Loucy (cell line): ENCODE data around the gene CASP10.

Experiments
- H2AFZ ChIP-seq: fragments of 200-600 bp; sonication (generic); 2 replicates; pipeline ENCODE4 v1.6.0; 2016; ENCODE audit warnings: antibody characterized with exemption, mild to moderate bottlenecking, low read length, moderate library complexity
- H3F3A ChIP-seq: fragments of 200-600 bp; 2 replicates; pipeline ENCODE4 v1.6.0; 2016; ENCODE audit warnings: antibody characterized with exemption, low read depth, mild to moderate bottlenecking
- H3K27me3 ChIP-seq: fragments of 200-600 bp; sonication (generic); 2 replicates; pipeline ENCODE4 v1.6.1; 2014; ENCODE audit warnings: low read length, mild to moderate bottlenecking; ENCODE audit not compliant: insufficient read depth, poor library complexity, severe bottlenecking
- H3K36me3 ChIP-seq: fragments of 200-600 bp; sonication (generic); 2 replicates; pipeline ENCODE4 v1.6.1; 2016; ENCODE audit warnings: low read length; ENCODE audit not compliant: insufficient read depth
- H3K4me1 ChIP-seq: fragments of 200-600 bp; sonication (generic); 2 replicates; pipeline ENCODE4 v1.5.1; 2014; ENCODE audit warnings: low read length, mild to moderate bottlenecking; ENCODE audit not compliant: insufficient read depth, poor library complexity, severe bottlenecking
- H3K4me2 ChIP-seq: fragments of 200-600 bp; sonication (generic); 2 replicates; pipeline ENCODE4 v1.6.0; 2014; ENCODE audit warnings: antibody characterized with exemption, low read length, low read depth, mild to moderate bottlenecking; ENCODE audit not compliant: poor library complexity, severe bottlenecking
- H3K4me3 ChIP-seq: fragments of 200-600 bp; sonication (generic); 2 replicates; pipeline ENCODE4 v1.5.1; 2014; ENCODE audit warnings: low read length, mild to moderate bottlenecking, mixed read lengths; ENCODE audit not compliant: poor library complexity, severe bottlenecking
- H3K79me2 ChIP-seq: fragments of 200-600 bp; sonication (generic); 2 replicates; pipeline ENCODE4 v1.6.1; 2014; ENCODE audit warnings: low read length; ENCODE audit not compliant: insufficient read depth
- H3K9ac ChIP-seq: fragments of 200-600 bp; sonication (generic); 2 replicates; pipeline ENCODE4 v1.6.0; 2014; ENCODE audit warnings: mild to moderate bottlenecking, low read depth, low read length, moderate library complexity; ENCODE audit not compliant: poor library complexity, severe bottlenecking
- H3K9me2 ChIP-seq: fragments of 200-600 bp; sonication (generic); replicated peaks from 2 replicates; pipeline ENCODE4 v1.6.1; 2016; ENCODE audit warnings: low read depth, low read length, mixed read lengths
- H3K9me3 ChIP-seq: fragments of 200-600 bp; sonication (generic); 2 replicates; pipeline ENCODE4 v1.6.1; 2014; ENCODE audit warnings: mild to moderate bottlenecking, antibody characterized with exemption, low read length, low read depth; ENCODE audit not compliant: insufficient read depth
- H4K20me1 ChIP-seq: fragments of 200-600 bp; sonication (generic); 2 replicates; pipeline ENCODE4 v1.6.0; 2014; ENCODE audit warnings: antibody characterized with exemption, low read length, mild to moderate bottlenecking; ENCODE audit not compliant: insufficient read depth, poor library complexity, severe bottlenecking
- EZH2phosphoT487 ChIP-seq: fragments of 200-600 bp; IDR thresholded peaks from 2 replicates; pipeline ENCODE4 v1.6.1; 2018; ENCODE audit warnings: antibody characterized with exemption, mild to moderate bottlenecking, moderate library complexity, borderline replicate concordance
- TF ChIP-seq, protein P1 (sequence below): fragments of 200-600 bp; sonication (generic); conservative IDR thresholded peaks from 2 replicates; pipeline ENCODE4 v1.5.1; 2014; ENCODE audit warnings: mild to moderate bottlenecking, antibody characterized with exemption, low read length

Gene CASP10, protein sequence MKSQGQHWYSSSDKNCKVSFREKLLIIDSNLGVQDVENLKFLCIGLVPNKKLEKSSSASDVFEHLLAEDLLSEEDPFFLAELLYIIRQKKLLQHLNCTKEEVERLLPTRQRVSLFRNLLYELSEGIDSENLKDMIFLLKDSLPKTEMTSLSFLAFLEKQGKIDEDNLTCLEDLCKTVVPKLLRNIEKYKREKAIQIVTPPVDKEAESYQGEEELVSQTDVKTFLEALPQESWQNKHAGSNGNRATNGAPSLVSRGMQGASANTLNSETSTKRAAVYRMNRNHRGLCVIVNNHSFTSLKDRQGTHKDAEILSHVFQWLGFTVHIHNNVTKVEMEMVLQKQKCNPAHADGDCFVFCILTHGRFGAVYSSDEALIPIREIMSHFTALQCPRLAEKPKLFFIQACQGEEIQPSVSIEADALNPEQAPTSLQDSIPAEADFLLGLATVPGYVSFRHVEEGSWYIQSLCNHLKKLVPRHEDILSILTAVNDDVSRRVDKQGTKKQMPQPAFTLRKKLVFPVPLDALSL

DNA sequence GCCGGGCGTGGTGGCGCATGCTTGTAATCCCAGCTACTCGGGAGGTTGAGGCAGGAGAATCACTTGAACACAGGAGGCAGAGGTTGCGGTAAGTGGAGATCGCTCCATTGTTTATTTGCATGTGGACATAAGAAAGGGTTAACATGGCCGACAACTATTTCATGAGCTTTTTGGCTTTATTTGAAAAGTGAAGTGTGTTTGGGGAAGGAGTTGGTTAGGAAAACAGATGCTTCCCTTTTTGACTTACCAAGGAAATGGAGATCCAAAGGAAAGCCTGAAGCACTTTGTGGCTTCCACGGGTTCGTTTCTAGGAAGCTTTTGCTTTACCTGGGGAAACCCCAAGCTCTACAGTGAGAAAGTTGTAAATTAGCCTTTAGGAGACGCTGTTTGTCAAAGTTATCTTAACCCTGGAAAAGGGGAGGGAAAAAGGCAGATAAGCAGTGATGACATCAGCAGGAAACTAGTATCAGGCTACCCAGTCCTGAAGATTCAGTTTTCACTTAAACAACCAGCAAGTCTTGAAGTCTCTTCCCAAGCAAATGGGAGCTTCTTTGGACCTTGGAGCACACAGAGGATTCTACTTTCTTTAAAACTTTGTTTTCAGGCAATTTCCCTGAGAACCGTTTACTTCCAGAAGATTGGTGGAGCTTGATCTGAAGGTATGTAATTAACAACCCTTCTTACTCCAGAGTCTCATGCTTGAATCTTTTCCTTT is at the start of gene CASP10:
Gene CASP10 (plus strand): TSS at position 492 of the 715 bp plus-strand sequence. CDS start 2,637 bp downstream, outside the sequence.
- peak within 1 kb of the TSS; percentile 91 for H3K9ac ChIP-seq
- TF ChIP-seq, protein P1, sequence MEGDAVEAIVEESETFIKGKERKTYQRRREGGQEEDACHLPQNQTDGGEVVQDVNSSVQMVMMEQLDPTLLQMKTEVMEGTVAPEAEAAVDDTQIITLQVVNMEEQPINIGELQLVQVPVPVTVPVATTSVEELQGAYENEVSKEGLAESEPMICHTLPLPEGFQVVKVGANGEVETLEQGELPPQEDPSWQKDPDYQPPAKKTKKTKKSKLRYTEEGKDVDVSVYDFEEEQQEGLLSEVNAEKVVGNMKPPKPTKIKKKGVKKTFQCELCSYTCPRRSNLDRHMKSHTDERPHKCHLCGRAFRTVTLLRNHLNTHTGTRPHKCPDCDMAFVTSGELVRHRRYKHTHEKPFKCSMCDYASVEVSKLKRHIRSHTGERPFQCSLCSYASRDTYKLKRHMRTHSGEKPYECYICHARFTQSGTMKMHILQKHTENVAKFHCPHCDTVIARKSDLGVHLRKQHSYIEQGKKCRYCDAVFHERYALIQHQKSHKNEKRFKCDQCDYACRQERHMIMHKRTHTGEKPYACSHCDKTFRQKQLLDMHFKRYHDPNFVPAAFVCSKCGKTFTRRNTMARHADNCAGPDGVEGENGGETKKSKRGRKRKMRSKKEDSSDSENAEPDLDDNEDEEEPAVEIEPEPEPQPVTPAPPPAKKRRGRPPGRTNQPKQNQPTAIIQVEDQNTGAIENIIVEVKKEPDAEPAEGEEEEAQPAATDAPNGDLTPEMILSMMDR, result peak; percentile 88
- TF ChIP-seq EZH2phosphoT487, result no peak
- H3K79me2 ChIP-seq, result peaks cover 49% of the 10 kb centered on the region
- H3K9me2 ChIP-seq, result no peaks in the 10 kb centered on the region
- H3K4me2 ChIP-seq, result peak within 1 kb of the TSS; percentile 89
- peak within 1 kb of the TSS; percentile 86 for H2AFZ ChIP-seq
- H3K27me3 ChIP-seq, result no peaks in the 10 kb centered on the region
- H3K4me3 ChIP-seq, result peak within 1 kb of the TSS; percentile 90
- no peaks in the 10 kb centered on the region for H3K9me3 ChIP-seq
- no peaks in the 10 kb centered on the region for H3F3A ChIP-seq
- peaks cover 32% of the 10 kb centered on the region for H3K4me1 ChIP-seq
- peaks cover 3% of the 10 kb centered on the region; the same call in 1 of the 2 replicates for H3K36me3 ChIP-seq
- no peaks in the 10 kb centered on the region for H4K20me1 ChIP-seq

DNA sequence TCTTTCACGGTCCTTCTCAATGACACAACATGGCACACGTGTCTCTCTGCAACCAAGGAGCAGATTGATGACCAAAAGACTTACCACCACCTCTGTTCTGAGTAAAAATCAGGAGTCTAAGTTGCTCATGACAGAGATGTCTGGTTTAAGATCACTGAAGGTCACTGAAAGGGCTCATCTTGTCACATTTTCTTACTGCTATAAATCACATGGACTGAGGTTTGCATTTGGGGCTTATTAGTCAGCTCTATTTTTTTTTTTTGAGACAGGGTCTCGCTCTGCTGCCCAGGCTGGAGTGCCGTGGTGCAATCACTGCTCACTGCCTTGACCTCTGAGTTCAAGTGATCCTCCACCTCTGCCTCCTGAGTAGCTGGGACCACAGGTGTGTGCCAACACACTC is 47.6 kb upstream of the CASP10 start:
- no peak overlapping the region for H3K9ac ChIP-seq
- H3K4me3 ChIP-seq, result no peak overlapping the region
- no peaks in the 10 kb centered on the region for H3K9me3 ChIP-seq
- peaks cover 9% of the 10 kb centered on the region for H3K4me1 ChIP-seq
- no peaks in the 10 kb centered on the region for H3K27me3 ChIP-seq
- H2AFZ ChIP-seq, result no peak overlapping the region
- no peaks in the 10 kb centered on the region for H3K9me2 ChIP-seq
- no peak for TF ChIP-seq EZH2phosphoT487
- TF ChIP-seq, protein P1, result no peak
- no peak overlapping the region for H3K4me2 ChIP-seq
- H3K79me2 ChIP-seq, result peaks cover 30% of the 10 kb centered on the region
- no peaks in the 10 kb centered on the region for H3F3A ChIP-seq
- H4K20me1 ChIP-seq, result peaks cover 5% of the 10 kb centered on the region
- H3K36me3 ChIP-seq, result peaks cover 77% of the 10 kb centered on the region; the same call in 1 of the 2 replicates

DNA sequence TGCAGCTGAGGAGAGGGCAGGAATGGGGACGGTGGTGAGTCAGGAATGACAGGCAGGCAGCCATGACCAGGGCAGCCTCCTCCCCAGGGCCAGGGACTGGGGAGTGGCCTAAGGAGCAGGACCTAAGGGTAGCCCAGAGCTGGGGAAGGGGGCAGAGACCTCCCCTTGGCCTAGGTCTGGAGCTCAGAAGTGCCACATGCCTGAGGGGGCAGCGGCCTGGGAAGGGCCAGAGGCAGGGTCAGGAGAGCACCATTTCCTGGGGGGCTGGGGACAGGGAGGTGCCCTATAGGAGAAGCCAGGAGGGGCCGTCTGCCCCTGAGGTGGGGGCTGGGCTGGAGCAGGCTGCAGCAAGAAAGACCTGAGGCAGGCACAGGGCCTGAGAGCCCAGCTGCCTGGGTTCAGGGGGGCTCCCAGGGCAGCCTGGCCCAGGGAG is 46.0 kb upstream of the CASP10 start:
- Histone ChIP-seq H3K79me2 (peaks cover 15% of the 10 kb centered on the region), H3K4me2 (no peak overlapping the region), H3K4me3 (no peak overlapping the region), H3K9ac (no peak overlapping the region), H3K9me3 (no peaks in the 10 kb centered on the region), H4K20me1 (peaks cover 5% of the 10 kb centered on the region), H3F3A (no peaks in the 10 kb centered on the region), H2AFZ (no peak overlapping the region), H3K36me3 (peaks cover 83% of the 10 kb centered on the region; the same call in 1 of the 2 replicates), H3K4me1 (no peaks in the 10 kb centered on the region), H3K9me2 (no peaks in the 10 kb centered on the region), H3K27me3 (no peaks in the 10 kb centered on the region)
- no peak for TF ChIP-seq EZH2phosphoT487
- TF ChIP-seq, protein P1, result no peak
